Measurements from ENCODE around the gene SMDT1. TPM values are rescaled to one million over a fixed set of nuclear protein-coding genes. Genes with fewer than 3 reads are reported as not detected.
"Not testable (repeated sequence)": the region's sequence is repeated elsewhere in the genome, so short reads cannot be mapped to it uniquely, and the experiment has no call there.

SMDT1 gene
- total RNA-seq, 1 donor = 14.9 TPM

- H3K4me3 ChIP-seq (ENCODE audit: low read length) = no peak overlapping the region
- H3K9me3 ChIP-seq (ENCODE audit: low read depth, low read length) = no peaks in the 10 kb centered on the region
- no peaks in the 10 kb centered on the region for H3K27me3 ChIP-seq (ENCODE audit: insufficient read depth, low read length)
- peaks cover 49% of the 10 kb centered on the region for H3K4me1 ChIP-seq (ENCODE audit: insufficient read depth, low read length)
Observed at GRCh38 chr22:42077486-42078125, 1.9 kb upstream of the SMDT1 start.

GRCh38 chr22:42078469-42079318 lies 806 bp upstream of the SMDT1 start:
- H3K4me3 ChIP-seq (ENCODE audit: low read length) = peak overlapping the region; percentile 73
- H3K27me3 ChIP-seq (ENCODE audit: insufficient read depth, low read length) = no peaks in the 10 kb centered on the region
- H3K4me1 ChIP-seq (ENCODE audit: insufficient read depth, low read length) = peaks cover 46% of the 10 kb centered on the region
- no peaks in the 10 kb centered on the region for H3K9me3 ChIP-seq (ENCODE audit: low read depth, low read length)

- peak overlapping the region; percentile 73 for H3K4me3 ChIP-seq (ENCODE audit: low read length)
- H3K9me3 ChIP-seq (ENCODE audit: low read depth, low read length) = no peaks in the 10 kb centered on the region
- peaks cover 32% of the 10 kb centered on the region for H3K4me1 ChIP-seq (ENCODE audit: insufficient read depth, low read length)
- no peaks in the 10 kb centered on the region for H3K27me3 ChIP-seq (ENCODE audit: insufficient read depth, low read length)
Observed at GRCh38 chr22:42080287-42080686, 787 bp downstream of the SMDT1 start.

GRCh38 chr22:42083119-42083518 lies 3.6 kb downstream of the SMDT1 start:
- no peak overlapping the region for H3K4me3 ChIP-seq (ENCODE audit: low read length)
- no peaks in the 10 kb centered on the region for H3K27me3 ChIP-seq (ENCODE audit: insufficient read depth, low read length)
- H3K9me3 ChIP-seq (ENCODE audit: low read depth, low read length) = no peaks in the 10 kb centered on the region

GRCh38 chr22:42084874-42085273 lies 5.4 kb downstream of the SMDT1 start:
- H3K4me1 ChIP-seq (ENCODE audit: insufficient read depth, low read length) = peaks cover 30% of the 10 kb centered on the region
- H3K4me3 ChIP-seq (ENCODE audit: low read length) = no peak overlapping the region
- no peaks in the 10 kb centered on the region for H3K27me3 ChIP-seq (ENCODE audit: insufficient read depth, low read length)
- no peaks in the 10 kb centered on the region for H3K9me3 ChIP-seq (ENCODE audit: low read depth, low read length)

More at GRCh38 chr22:42083119-42083518, 3.6 kb downstream of the SMDT1 start:
- peaks cover 29% of the 10 kb centered on the region for H3K4me1 ChIP-seq (ENCODE audit: insufficient read depth, low read length)

- peaks cover 26% of the 10 kb centered on the region for H3K4me1 ChIP-seq (ENCODE audit: insufficient read depth, low read length)
- H3K4me3 ChIP-seq (ENCODE audit: low read length) = no peak overlapping the region
- no peaks in the 10 kb centered on the region for H3K27me3 ChIP-seq (ENCODE audit: insufficient read depth, low read length)
- no peaks in the 10 kb centered on the region for H3K9me3 ChIP-seq (ENCODE audit: low read depth, low read length)
Observed at GRCh38 chr22:42086051-42086450, 6.6 kb downstream of the SMDT1 start.

GRCh38 chr22:42090596-42091454 lies 11.3 kb downstream of the SMDT1 start, which contains the start of gene NDUFA6:
NDUFA6 (minus strand) TSS chr22:42090772; CDS start chr22:42090744, 28 bp downstream.
- peak within 1 kb of the TSS; percentile 87 for H3K4me3 ChIP-seq (ENCODE audit: low read length)
- H3K9me3 ChIP-seq (ENCODE audit: low read depth, low read length) = no peaks in the 10 kb centered on the region
- peaks cover 23% of the 10 kb centered on the region for H3K4me1 ChIP-seq (ENCODE audit: insufficient read depth, low read length)
- no peaks in the 10 kb centered on the region for H3K27me3 ChIP-seq (ENCODE audit: insufficient read depth, low read length)

- Histone ChIP-seq H3K4me3 (ENCODE audit: low read length) (peak overlapping the region; percentile 87), H3K27me3 (ENCODE audit: insufficient read depth, low read length) (no peaks in the 10 kb centered on the region), H3K9me3 (ENCODE audit: low read depth, low read length) (no peaks in the 10 kb centered on the region), H3K4me1 (ENCODE audit: insufficient read depth, low read length) (peaks cover 23% of the 10 kb centered on the region)
Observed at GRCh38 chr22:42091455-42091782, 11.9 kb downstream of the SMDT1 start.

GRCh38 chr22:42101199-42101598 lies 21.7 kb downstream of the SMDT1 start:
- Histone ChIP-seq H3K4me3 (ENCODE audit: low read length) (no peak overlapping the region), H3K27me3 (ENCODE audit: insufficient read depth, low read length) (no peaks in the 10 kb centered on the region), H3K9me3 (ENCODE audit: low read depth, low read length) (peaks cover 21% of the 10 kb centered on the region), H3K4me1 (ENCODE audit: insufficient read depth, low read length) (no peaks in the 10 kb centered on the region)

- not testable (repeated sequence) for H3K27me3 ChIP-seq (ENCODE audit: insufficient read depth, low read length); H3K4me3 ChIP-seq (ENCODE audit: low read length); H3K4me1 ChIP-seq (ENCODE audit: insufficient read depth, low read length)
- H3K9me3 ChIP-seq (ENCODE audit: low read depth, low read length) = peaks cover 21% of the 10 kb centered on the region
Observed at GRCh38 chr22:42104332-42104860, 24.9 kb downstream of the SMDT1 start.

GRCh38 chr22:42108848-42109247 lies 29.3 kb downstream of the SMDT1 start:
- Histone ChIP-seq H3K9me3 (ENCODE audit: low read depth, low read length) (peaks cover 15% of the 10 kb centered on the region), H3K4me3 (ENCODE audit: low read length) (no peak overlapping the region), H3K4me1 (ENCODE audit: insufficient read depth, low read length) (no peaks in the 10 kb centered on the region), H3K27me3 (ENCODE audit: insufficient read depth, low read length) (no peaks in the 10 kb centered on the region)

GRCh38 chr22:42111798-42112197 lies 32.3 kb downstream of the SMDT1 start:
- Histone ChIP-seq H3K4me1 (ENCODE audit: insufficient read depth, low read length) (no peaks in the 10 kb centered on the region), H3K9me3 (ENCODE audit: low read depth, low read length) (peaks cover 8% of the 10 kb centered on the region), H3K4me3 (ENCODE audit: low read length) (no peak overlapping the region), H3K27me3 (ENCODE audit: insufficient read depth, low read length) (no peaks in the 10 kb centered on the region)

GRCh38 chr22:42112793-42113192 lies 33.3 kb downstream of the SMDT1 start:
- not testable (repeated sequence) for H3K4me3 ChIP-seq (ENCODE audit: low read length); H3K4me1 ChIP-seq (ENCODE audit: insufficient read depth, low read length); H3K9me3 ChIP-seq (ENCODE audit: low read depth, low read length); H3K27me3 ChIP-seq (ENCODE audit: insufficient read depth, low read length)

- H3K4me1 ChIP-seq (ENCODE audit: insufficient read depth, low read length) = peaks cover 2% of the 10 kb centered on the region
- peaks cover 8% of the 10 kb centered on the region for H3K9me3 ChIP-seq (ENCODE audit: low read depth, low read length)
- H3K4me3 ChIP-seq (ENCODE audit: low read length) = no peak overlapping the region
- no peaks in the 10 kb centered on the region for H3K27me3 ChIP-seq (ENCODE audit: insufficient read depth, low read length)
Observed at GRCh38 chr22:42114721-42115120, 35.2 kb downstream of the SMDT1 start.

GRCh38 chr22:42115420-42115830 lies 35.9 kb downstream of the SMDT1 start:
- not testable (repeated sequence) for H3K9me3 ChIP-seq (ENCODE audit: low read depth, low read length); H3K27me3 ChIP-seq (ENCODE audit: insufficient read depth, low read length); H3K4me3 ChIP-seq (ENCODE audit: low read length); H3K4me1 ChIP-seq (ENCODE audit: insufficient read depth, low read length)
